ENCODE data around the gene HOXC6.

- TF ChIP-seq POLR2AphosphoS5 (IDR thresholded peaks at IDR 0.05) (no peak), CTCF (IDR thresholded peaks at IDR 0.05) (no peak)
Measured at GRCh38 chr12:54001283-54002187, 26.7 kb upstream of the HOXC6 start.

Data from stomach (tissue), 4 donors.